ENCODE measurements around the gene C16orf46.

C16orf46 gene

DNA sequence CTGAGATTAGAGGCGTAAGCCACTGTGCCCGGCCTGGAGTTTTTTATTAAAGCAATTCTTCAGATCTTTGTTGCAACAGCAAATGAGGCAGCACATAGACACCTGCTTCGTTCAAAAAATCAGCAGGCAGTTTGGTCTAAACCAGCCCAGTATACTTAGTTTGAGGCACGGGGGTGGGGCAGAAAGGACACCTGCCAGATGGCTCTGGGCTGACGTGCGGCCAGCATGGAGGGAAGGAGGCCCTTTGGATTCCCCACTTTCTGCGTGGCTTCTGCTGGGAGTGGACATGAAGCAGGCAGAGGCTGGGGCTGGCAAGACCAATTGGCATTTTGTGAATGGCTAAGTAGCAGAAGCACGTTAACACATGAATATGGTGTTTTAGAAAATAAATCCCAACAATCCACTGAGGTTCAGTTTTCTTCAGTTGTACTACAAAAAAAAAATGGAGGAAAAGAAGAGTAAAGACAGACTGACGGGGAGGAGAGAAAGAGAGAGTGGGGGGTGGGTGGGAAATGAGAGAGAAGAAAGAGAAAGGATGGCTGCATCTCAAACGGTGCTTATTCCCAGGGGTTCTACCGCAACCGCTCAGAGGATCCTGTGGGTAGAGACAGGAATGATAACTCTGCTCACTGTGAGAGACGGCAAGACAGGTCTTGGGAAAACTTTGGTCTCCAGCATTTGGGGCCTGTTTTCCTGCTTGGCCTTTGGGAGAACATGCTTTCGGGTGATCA, 16.3 kb downstream of the C16orf46 start:
- TF ChIP-seq, protein P1, sequence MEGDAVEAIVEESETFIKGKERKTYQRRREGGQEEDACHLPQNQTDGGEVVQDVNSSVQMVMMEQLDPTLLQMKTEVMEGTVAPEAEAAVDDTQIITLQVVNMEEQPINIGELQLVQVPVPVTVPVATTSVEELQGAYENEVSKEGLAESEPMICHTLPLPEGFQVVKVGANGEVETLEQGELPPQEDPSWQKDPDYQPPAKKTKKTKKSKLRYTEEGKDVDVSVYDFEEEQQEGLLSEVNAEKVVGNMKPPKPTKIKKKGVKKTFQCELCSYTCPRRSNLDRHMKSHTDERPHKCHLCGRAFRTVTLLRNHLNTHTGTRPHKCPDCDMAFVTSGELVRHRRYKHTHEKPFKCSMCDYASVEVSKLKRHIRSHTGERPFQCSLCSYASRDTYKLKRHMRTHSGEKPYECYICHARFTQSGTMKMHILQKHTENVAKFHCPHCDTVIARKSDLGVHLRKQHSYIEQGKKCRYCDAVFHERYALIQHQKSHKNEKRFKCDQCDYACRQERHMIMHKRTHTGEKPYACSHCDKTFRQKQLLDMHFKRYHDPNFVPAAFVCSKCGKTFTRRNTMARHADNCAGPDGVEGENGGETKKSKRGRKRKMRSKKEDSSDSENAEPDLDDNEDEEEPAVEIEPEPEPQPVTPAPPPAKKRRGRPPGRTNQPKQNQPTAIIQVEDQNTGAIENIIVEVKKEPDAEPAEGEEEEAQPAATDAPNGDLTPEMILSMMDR (IDR thresholded peaks at IDR 0.05): no peak

DNA sequence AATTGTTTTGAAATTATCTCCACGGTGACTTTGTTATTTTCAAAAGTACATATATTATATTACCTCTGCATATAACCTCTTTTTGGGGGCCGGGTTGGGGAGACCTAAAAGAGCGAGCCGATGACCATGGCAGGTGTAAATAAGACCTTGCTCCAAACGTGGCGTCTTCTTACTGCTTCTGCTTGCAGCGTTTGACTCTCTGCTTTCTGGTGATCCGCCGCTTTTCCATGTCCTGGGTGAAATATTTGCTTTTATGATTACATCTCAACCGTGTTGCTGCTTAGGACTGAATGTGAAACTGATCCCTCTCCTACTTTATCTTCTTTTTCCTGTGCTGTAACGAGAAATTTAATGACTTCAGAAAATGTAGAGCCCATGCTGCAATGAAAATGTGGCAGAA, 23.3 kb downstream of the C16orf46 start:
- TF ChIP-seq, protein P1 (IDR thresholded peaks at IDR 0.05): no peak

DNA sequence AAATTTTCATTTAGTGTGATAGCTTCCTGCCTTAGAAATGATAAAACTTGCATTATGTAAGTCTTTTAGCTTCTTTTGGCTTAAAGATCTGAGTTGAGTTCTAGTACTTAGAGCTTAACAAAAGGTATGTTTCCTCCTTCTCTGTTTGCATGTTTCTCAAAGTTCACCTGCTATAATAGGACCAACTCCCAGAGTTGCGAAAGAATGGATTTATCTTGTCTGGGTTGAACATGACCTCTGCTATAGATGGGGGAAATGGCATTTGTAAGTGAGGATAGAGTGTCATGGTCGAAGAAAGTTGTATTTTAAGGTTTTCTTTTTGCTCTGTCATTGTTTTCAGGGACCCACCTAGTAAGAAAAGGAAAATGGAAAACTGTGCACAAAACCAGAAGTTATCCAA, 34.2 kb downstream of the C16orf46 start:
- TF ChIP-seq, protein P1 (IDR thresholded peaks at IDR 0.05): no peak

DNA sequence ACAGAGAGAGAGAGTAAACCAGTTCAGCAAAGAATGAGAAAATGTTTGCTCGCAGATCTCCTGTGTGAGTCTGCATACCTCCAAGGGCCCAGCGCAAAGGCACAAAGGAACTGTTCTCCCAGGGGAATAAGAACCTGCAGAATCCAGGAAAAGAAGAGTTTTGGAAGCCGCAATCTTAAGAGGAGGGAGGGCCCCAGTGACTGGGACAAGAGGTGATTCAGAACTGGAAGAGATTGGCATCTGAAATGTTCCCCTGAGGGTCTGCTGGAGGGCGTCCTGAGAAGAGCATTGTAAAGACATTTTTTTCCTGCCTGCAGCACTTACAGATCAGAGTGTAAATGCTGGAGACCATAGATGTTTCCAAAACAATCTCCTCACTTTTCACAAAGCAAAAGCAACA, 35.3 kb downstream of the C16orf46 start:
- TF ChIP-seq, protein P1 (IDR thresholded peaks at IDR 0.05): no peak

DNA sequence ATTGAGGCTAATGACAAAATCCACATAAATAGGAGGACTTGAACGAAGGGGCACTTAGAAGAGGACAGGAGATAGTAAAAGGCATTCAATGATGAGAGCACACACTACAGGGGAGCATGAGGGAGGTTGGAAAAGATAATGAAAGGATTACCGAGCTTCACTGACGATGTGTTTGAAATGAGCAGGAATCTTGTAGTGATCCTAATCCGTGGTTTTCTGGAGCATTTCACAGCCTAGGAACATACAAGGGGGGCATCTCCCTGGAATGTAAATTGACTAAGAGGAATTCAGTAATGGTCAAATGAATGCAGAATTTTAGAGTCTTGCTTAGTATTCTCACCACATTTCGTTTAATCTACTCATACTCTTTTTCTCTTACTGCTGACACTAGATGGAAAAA, 36.2 kb downstream of the C16orf46 start:
- TF ChIP-seq, protein P1 (IDR thresholded peaks at IDR 0.05): no peak

DNA sequence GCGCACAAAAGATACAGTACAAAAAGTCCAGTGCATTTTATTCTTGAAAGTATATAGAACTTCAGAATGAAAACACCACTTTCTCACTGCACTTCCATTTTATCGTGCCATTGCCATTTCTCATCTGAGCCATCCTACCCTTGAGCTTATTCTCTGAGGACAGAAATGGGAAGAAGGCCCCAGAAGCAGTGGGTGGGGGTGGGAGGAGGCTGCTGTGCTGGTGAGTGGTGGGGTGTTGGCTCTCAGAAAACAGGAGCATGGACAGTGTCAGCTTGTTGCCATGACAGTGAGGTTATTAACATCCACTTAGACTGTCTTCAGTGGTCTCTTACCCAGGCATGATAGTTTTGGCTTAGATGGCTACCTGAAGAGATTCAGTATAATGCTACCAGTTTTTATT, 36.9 kb downstream of the C16orf46 start:
- TF ChIP-seq, protein P1 (IDR thresholded peaks at IDR 0.05): no peak

DNA sequence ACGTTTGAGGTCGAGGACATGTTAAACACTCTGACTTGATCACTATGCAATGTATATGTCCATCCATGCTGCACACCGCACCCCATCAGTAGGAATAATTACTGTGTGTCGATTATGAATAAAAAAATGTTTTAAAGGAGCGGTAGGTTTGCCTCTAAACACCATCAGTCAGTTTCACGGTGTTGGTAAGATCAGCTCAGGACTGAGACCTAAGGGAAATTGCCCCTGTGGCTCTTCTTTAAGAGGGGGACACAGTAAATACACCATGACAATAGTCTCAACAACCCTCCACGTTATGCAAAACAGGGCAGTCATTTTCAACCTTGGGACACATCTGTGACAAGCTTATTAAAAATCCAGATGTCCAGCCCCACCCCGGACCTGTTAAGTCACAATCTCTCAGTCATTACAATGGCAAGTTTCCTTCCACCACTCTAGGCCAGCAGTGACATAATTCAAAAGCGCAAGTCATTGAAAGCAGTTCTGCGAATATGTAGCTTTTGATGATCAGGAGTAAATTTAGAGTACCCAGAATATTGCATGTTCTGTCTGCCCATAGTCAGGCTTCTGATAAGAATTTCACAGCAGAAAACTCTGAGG, 40.2 kb downstream of the C16orf46 start:
- TF ChIP-seq, protein P1 (IDR thresholded peaks at IDR 0.05): no peak

Measured in LNCAP (cell line).